Measurements from ENCODE around the gene ERVV-1.
"Not testable (repeated sequence)": the region's sequence is repeated elsewhere in the genome, so short reads cannot be mapped to it uniquely, and the experiment has no call there.

The ERVV-1 gene

DNA sequence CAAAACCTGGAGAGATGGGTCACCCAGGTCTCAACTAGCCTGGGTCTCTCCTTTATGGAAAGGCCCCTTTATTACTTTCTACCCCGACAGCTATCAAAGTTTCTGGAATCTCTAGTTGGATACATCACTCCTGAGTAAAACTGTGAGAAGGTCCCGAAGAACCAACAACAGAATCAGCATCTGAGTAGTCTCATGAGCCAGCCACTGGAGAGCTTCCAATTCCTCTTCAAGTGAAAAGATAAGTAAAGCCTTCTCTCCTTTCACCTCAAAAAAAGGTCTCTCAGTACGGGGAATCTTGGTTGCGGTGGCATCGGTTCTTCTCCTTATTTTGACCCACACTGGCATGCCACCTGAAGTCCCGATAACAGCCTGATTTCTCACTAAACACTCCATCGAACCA is at the start of gene ERVV-1:
Gene ERVV-1, plus strand, starts transcription at position 301 of the 400 bp plus-strand sequence. CDS start 170 bp downstream, outside the sequence.
- DNase-seq = no peak

DNA sequence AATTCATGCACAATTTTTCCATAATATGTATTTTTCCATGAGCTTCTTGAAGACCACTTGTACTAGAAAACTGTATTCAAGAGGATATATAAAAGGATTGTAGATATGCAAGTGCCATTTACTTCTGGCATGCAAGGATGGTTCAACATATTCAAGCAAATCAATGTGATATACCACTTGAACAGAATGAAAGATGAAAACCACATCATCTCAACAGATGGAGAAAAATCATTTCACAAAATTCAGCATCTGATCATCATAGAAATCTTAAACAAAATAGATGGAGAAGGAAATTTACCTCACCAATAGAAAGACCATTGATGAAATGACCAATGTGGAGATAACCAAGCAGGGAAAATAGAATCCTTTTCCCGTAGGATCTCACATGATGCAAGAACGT is 45.9 kb upstream of the ERVV-1 start:
- no peak for DNase-seq

- DNase-seq = no peak
These were observed 32.4 kb upstream of the ERVV-1 start for GRCh38 chr19:52981329-52981728.

DNA sequence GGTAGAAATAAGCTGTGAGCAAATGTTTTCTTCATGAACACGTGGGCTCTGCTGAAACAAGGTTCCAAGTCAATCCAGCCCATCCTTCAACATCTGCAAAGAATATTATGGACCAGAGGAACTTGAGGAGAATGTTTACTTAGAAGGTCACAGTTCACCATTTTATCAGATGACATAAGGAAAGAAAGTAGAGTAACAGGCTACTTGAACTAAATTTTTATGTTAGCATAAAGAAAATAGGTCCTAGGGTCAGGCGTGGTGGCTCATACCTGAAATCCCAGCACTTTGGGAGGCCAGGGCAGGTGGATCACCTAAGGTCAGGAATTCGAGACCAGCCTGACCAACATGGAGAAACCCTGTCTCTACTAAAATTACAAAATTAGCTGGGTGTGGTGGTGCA is 30.6 kb upstream of the ERVV-1 start:
- not testable (repeated sequence) for DNase-seq

- DNase-seq = no peak
These were observed 26.5 kb upstream of the ERVV-1 start for GRCh38 chr19:52987221-52987620.

- no peak for DNase-seq
These were observed 25.2 kb upstream of the ERVV-1 start for GRCh38 chr19:52988506-52988905.

DNA sequence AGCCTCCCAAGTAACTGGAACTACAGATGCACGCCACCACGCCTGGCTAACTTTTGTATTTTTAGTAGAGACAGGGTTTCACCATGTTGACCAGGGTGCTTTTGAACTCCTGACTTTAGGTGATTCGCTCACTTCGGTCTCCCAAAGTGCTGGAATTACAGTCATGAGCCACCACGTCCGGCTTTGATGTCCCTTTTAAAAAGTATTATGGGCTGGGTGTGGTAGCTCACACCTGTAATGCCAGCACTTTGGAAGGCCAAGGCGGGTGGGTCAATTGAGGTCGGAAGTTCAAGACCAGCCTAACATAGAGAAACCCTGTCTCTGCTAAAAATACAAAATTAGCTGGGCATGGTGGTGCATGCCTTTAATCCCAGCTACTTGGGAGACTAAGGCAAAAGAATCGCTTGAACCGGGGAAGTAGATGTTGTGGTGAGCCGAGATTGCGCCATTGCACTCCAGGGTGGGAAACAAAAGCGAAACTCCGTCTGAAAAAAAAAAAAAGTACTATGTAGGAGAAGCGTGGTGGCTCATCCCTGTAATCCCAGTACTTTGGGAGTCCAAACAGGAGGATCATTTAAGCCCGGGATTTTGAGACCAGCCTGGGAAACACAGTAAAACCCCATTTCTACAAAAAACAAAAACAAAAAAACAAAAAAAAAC is 22.8 kb upstream of the ERVV-1 start:
- DNase-seq = no peak

GRCh38 chr19:52991484-52991883 is 22.2 kb upstream of the ERVV-1 start:
- DNase-seq = no peak

- no peak for DNase-seq
These were observed 21.4 kb upstream of the ERVV-1 start for GRCh38 chr19:52992109-52993004.

DNA sequence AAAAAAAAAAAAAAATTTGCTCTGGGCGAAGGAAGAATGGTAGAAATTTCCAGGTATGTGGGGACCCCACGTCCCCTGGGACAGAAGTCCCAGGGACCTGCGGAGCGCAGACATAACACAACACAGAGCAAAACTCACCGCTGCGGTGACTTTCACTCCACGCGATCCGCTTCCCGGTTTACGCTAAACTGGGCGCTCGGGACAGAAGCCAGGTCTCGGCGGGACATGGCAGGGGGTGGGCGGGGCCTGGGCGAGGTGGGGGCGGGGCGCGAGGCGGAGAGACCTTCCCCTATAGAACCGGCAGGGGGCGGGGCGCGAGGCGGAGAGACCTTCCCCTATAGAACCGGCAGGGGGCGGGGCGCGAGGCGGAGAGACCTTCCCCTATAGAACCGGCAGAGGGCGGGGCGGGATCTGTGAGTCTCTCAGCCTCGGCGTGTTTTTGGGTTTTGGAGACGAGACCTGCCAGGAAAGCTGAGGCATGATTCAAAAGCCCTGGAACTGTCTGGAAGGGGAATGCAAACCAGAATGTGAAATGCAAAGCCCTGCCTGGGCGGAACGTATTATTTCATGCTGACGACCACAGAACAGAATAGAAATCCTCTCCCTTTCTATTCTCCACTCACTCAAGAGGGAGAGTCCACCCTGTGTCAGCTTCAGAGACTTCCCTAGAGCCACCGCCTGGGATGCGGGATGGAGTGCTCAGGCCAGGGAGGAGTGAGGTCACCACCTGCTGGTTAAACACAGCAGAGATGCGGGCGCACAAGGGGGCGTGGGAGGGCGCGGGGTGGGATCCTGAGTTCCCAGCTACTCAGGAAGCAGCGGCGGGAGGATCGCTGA is 20.2 kb upstream of the ERVV-1 start:
- DNase-seq = no peak

DNA sequence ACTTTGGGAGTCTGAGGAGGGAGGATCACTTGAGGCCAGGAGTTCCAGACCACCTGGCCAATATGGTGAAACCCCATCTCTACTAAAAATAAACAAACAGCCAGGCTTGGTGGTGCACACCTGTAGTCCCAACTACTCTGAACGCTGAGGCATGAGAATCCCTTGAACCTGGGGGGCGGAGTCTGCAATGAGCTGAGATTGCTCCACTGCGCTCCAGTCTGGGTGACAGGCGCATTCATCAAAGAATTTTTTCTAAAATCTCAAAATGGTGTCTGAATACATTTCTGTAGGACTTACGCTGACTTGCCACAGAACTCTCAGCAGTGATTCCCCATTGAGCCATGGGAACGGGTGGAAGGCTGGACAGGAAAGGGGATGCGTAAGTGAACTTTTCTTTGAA is 18.0 kb upstream of the ERVV-1 start:
- no peak for DNase-seq

- DNase-seq = no peak
These were observed 15.7 kb upstream of the ERVV-1 start for GRCh38 chr19:52997975-52998374.

- DNase-seq = no peak
These were observed 11.2 kb upstream of the ERVV-1 start for GRCh38 chr19:53002479-53002878.

DNA sequence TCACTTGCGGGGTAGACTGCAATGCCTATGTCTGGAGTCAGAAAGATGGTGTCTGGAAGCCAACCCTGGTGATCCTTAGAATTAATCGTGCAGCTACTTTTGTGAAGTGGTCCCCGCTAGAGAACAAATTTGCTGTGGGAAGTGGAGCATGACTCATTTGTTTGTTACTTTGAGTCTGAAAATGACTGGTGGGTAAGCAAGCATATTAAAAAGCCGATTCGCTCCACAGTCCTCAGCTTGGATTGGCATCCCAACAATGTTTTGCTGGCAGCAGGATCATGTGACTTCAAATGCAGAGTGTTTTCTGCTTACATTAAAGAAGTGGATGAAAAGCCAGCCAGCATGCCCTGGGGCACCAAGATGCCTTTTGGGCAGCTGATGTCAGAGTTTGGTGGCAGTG is 9.5 kb upstream of the ERVV-1 start:
- DNase-seq = no peak

GRCh38 chr19:53007200-53007599 is 6.5 kb upstream of the ERVV-1 start:
- no peak for DNase-seq

DNA sequence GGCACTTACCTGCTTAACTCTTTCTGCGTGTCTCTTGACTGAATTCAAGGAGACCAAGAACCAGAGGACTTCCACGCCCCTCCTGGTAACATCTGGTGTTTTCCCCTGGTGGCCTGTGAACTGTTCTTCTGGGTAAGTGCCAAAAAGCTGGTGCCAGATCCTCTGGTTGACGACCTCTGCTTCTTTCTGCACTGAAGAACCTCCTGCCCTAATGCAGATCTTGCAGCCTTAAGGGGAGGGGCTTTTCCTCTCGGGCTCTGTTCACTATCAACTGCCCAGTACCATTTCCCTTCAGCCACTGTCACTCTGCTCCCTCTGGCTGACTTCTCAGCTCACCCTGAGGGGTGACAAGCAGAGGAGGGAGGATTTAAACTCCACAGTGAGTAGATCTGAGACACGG is 6.1 kb upstream of the ERVV-1 start:
- DNase-seq = no peak

GRCh38 chr19:53008061-53008778 is 5.5 kb upstream of the ERVV-1 start:
- DNase-seq = no peak

DNA sequence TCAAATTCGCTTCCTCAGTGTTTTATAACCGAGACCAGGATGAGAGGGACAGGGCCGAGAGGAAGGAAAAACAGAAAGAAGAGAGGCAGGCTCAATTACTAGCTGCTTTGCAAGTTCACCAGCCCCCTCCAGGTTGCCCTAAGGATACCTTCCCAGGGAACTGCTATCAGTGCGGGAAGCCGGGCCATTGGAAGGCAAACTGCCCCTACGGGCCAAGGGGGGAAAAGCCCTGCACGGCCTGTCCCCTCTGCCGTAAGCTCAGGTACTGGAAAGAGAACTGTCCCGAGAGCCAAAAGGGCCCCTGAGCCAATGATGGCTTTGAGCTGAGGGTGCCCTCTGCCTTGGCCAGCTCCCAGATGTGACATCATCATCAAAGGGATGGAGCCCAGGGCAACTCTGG is 3.2 kb upstream of the ERVV-1 start:
- no peak for DNase-seq

- no peak for DNase-seq
These were observed 1.7 kb upstream of the ERVV-1 start for GRCh38 chr19:53012006-53012405.

DNA sequence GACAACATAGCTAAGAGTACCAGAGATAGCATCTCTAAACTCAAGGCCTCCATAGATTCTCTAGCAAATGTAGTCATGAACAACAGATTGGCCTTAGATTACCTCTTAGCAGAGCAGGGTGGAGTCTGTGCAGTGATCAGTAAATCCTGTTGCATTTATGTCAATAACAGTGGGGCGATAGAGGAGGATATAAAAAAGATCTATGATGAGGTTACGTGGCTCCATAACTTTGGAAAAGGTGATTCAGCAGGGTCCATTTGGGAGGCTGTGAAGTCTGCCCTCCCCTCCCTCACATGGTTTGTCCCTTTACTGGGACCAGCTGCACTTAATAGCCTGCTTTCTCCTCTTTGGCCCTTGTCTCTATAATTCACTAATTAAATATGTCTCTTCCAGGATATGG is 1.4 kb downstream of the ERVV-1 start:
- no peak for DNase-seq

GRCh38 chr19:53015730-53016129 is 2.0 kb downstream of the ERVV-1 start:
- no peak for DNase-seq

GRCh38 chr19:53019684-53020083 is 6.0 kb downstream of the ERVV-1 start:
- DNase-seq = no peak

GRCh38 chr19:53028306-53028705 is 14.6 kb downstream of the ERVV-1 start:
- DNase-seq = not testable (repeated sequence)
